Thyroid gland (tissue), 4 donors: ENCODE measurements around the gene UBA1. TPM values are rescaled to one million over a fixed set of nuclear protein-coding genes. Genes with fewer than 3 reads are reported as not detected.

Source experiments
- DNase-seq, 2 donors: peaks; one replicate each; pipeline ENCODE4 v3.0.0-alpha.2; 2019
- H3K27ac ChIP-seq, 3 donors: fragments of 200-600 bp; sonication (generic); 1 replicate in 2 of 3; 2 replicates in 1 of 3; pipeline ENCODE4 v1.5.1; 2016 to 2019; ENCODE audit warnings: mild to moderate bottlenecking in 1 of 3, moderate library complexity in 1 of 3
- H3K27me3 ChIP-seq: fragments of 200-600 bp; sonication (generic); one replicate; pipeline ENCODE4 v1.5.1; 2019
- H3K36me3 ChIP-seq, 2 donors: fragments of 200-600 bp; sonication (generic); one replicate each; pipeline ENCODE4 v1.5.1; 2016 to 2019
- H3K4me1 ChIP-seq, 2 donors: fragments of 200-600 bp; sonication (generic); one replicate each; pipeline ENCODE4 v1.5.1; 2017 to 2019
- H3K4me3 ChIP-seq, 3 donors: fragments of 200-600 bp; sonication (generic); replicated peaks in 1 of 3; 1 replicate in 2 of 3; 2 replicates in 1 of 3; pipeline ENCODE4 v1.5.1; 2016; ENCODE audit warnings: mild to moderate bottlenecking in 1 of 3
- H3K9me3 ChIP-seq: fragments of 200-600 bp; sonication (generic); one replicate; pipeline ENCODE4 v1.5.1; 2017
- CTCF ChIP-seq, 6 experiments: fragments of 200-600 bp in 3 of 6; fragments of 450-650 bp in 3 of 6; sonication (generic) in 3 of 6; IDR thresholded peaks; one replicate each; pipeline ENCODE4 v1.5.1; 2016 to 2019; ENCODE audit warnings: antibody characterized with exemption in 6 of 6, mild to moderate bottlenecking in 2 of 6, inconsistent platforms in 1 of 6, moderate library complexity in 1 of 6
- POLR2A ChIP-seq, 2 donors: fragments of 450-650 bp; IDR thresholded peaks; one replicate each; pipeline ENCODE4 v1.6.1; 2017; ENCODE audit warnings: antibody characterized with exemption in 2 of 2, mild to moderate bottlenecking in 2 of 2, moderate library complexity in 1 of 2
- WGBS, 2 donors: methylation state at CpG; one replicate each; pipeline ENCODE4 v1.1.5; 2017; 5-methylcytosine and 5-hydroxymethylcytosine counted together
- intact Hi-C: fragments of 100-400 bp; cut with DNase I; formaldehyde crosslinking; loops from one replicate; pipeline ENCODE4 v1.15.1; 2023
- total RNA-seq, 4 donors: library from RNA; depleted of rRNA; stranded (reverse); fragments of >200 nt; gene quantifications; one replicate each; pipeline ENCODE4 v1.2.3, GENCODE V29; 2016

The UBA1 gene
- total RNA-seq, 4 donors from 2014 or later = 159 to 293 (median 201) TPM

GRCh38 chrX:47174376-47174775, 19.3 kb upstream of the UBA1 start:
- TF ChIP-seq CTCF (IDR thresholded peaks at IDR 0.05) (no peak), POLR2A (IDR thresholded peaks at IDR 0.05) (no peak)
- peaks cover 10 to 19% of the 10 kb centered on the region in 2 donors for H3K36me3 ChIP-seq

GRCh38 chrX:47174846-47175587, 18.6 kb upstream of the UBA1 start:
- TF ChIP-seq POLR2A (IDR thresholded peaks at IDR 0.05) (no peak), CTCF (IDR thresholded peaks at IDR 0.05) (no peak)
- no peaks in the 10 kb centered on the region for H3K27me3 ChIP-seq
- H3K4me3 ChIP-seq = no peak overlapping the region
- peaks cover 0 to 12% of the 10 kb centered on the region in 2 donors for H3K4me1 ChIP-seq
- intact Hi-C loops = no loop called here
- no peak overlapping the region for H3K27ac ChIP-seq
- DNase-seq = no peak
- no peaks in the 10 kb centered on the region for H3K9me3 ChIP-seq
- peaks cover 10 to 23% of the 10 kb centered on the region in 2 donors for H3K36me3 ChIP-seq
- WGBS, 2 donors = 88 to 92% methylated on average over 23 of the region's 23 CpGs

More at GRCh38 chrX:47174376-47174775, 19.3 kb upstream of the UBA1 start:
- Histone ChIP-seq H3K9me3 (no peaks in the 10 kb centered on the region), H3K4me1 (peaks cover 0 to 12% of the 10 kb centered on the region in 2 donors), H3K27ac (no peak overlapping the region), H3K4me3 (no peak overlapping the region), H3K27me3 (no peaks in the 10 kb centered on the region)
- intact Hi-C loops = no loop called here
- DNase-seq = no peak
- WGBS, 2 donors = 96 to 100% methylated on average over 3 to 7 of the region's 12 CpGs

- DNase-seq = no peak
- 91 to 93% methylated on average over 7 to 9 of the region's 12 CpGs for WGBS, 2 donors
- no peak for TF ChIP-seq CTCF (IDR thresholded peaks at IDR 0.05)
- no peak for TF ChIP-seq POLR2A (IDR thresholded peaks at IDR 0.05)
- Histone ChIP-seq H3K4me3 (no peak overlapping the region), H3K27me3 (no peaks in the 10 kb centered on the region), H3K4me1 (peaks cover 0 to 12% of the 10 kb centered on the region in 2 donors), H3K27ac (no peak overlapping the region), H3K9me3 (no peaks in the 10 kb centered on the region), H3K36me3 (peaks cover 10 to 24% of the 10 kb centered on the region in 2 donors)
- intact Hi-C loops = no loop called here
Observed at GRCh38 chrX:47175588-47175980, 18.0 kb upstream of the UBA1 start.

- no peaks in the 10 kb centered on the region for H3K27me3 ChIP-seq
- no peak for DNase-seq
Observed at GRCh38 chrX:47176101-47176740, 17.4 kb upstream of the UBA1 start.

More at GRCh38 chrX:47176101-47176740, 17.4 kb upstream of the UBA1 start:
- WGBS, 2 donors = 93 to 97% methylated on average over 23 of the region's 23 CpGs
- H3K27ac ChIP-seq = no peak overlapping the region
- peaks cover 10 to 24% of the 10 kb centered on the region in 2 donors for H3K36me3 ChIP-seq
- H3K4me1 ChIP-seq = peaks cover 0 to 12% of the 10 kb centered on the region in 2 donors
- no peak for TF ChIP-seq POLR2A (IDR thresholded peaks at IDR 0.05)
- TF ChIP-seq CTCF (IDR thresholded peaks at IDR 0.05) = no peak
- H3K9me3 ChIP-seq = no peaks in the 10 kb centered on the region
- no peak overlapping the region for H3K4me3 ChIP-seq
- intact Hi-C loops = no loop called here
